HG03575 (cell line): ENCODE data around the gene NUP133.
"Not testable (repeated sequence)": the region's sequence is repeated elsewhere in the genome, so short reads cannot be mapped to it uniquely, and the experiment has no call there.

Source experiments
- ATAC-seq: cut with Tn5 transposase; IDR thresholded peaks from one replicate; pipeline ENCODE4 v1.9.1; 2021; ENCODE audit not compliant: unreplicated experiment, insufficient number of reproducible peaks, low FRiP score; ENCODE audit errors: extremely low read depth

The NUP133 gene

DNA sequence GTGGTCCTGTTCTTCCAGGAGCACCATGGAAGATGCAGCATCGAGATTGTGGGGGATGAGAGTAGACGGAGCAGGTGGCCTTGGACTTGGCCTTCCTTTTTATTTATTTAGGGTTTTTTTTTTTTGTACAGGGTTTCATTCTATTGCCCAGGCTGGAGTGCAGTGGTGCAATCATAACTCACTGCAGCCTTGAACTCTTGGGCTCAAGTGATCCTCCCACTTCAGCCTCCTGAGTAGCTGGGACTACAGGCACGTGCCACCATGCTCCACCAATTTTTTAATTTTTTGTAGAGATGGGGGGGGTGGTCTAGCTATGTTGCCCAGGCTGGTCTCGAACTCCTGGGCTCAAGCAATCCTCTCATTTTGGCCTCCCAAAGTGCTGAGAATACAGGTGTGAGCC is 105.8 kb downstream of the NUP133 start:
- not testable (repeated sequence) for ATAC-seq

GRCh38 chr1:229397762-229398161 is 110.4 kb downstream of the NUP133 start:
- ATAC-seq = no peak

- ATAC-seq = no peak
Measured at GRCh38 chr1:229396585-229397206, 111.4 kb downstream of the NUP133 start.

DNA sequence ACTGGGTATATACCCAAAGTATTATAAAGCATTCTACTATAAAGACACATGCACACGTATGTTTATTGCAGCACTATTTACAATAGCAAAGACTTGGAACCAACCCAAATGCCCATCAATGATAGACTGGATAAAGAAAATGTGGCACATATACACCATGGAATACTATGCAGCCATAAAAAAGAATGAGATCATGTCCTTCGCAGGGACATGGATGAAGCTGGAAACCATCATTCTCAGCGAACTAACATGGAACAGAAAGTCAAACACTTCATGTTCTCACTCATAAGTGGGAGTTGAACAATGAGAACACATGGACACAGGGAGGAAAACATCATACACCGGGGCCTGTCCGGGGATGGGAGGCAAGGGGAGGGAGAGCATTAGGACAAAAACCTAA is 113.6 kb downstream of the NUP133 start:
- not testable (repeated sequence) for ATAC-seq

DNA sequence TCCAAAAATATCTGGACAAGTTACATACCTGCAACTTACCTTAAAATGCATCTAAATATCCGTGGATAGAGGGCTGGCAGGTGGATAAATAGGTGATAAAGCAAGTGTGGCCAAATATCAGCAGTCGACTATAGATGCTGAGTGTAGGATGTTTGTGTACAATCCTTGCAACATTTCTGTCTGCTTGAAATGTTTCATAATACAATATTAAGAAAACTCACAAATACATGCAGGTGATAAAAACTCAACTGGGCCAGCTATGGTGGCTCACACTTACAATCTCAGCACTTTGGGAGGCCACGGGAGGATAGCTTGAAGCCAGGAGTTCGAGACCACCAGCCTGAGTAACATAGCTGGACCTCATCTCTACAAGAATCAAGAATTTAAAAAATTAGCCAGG is 115.2 kb downstream of the NUP133 start:
- ATAC-seq = no peak
